ENCODE measurements around the gene TIMM21.

TIMM21 gene

DNA sequence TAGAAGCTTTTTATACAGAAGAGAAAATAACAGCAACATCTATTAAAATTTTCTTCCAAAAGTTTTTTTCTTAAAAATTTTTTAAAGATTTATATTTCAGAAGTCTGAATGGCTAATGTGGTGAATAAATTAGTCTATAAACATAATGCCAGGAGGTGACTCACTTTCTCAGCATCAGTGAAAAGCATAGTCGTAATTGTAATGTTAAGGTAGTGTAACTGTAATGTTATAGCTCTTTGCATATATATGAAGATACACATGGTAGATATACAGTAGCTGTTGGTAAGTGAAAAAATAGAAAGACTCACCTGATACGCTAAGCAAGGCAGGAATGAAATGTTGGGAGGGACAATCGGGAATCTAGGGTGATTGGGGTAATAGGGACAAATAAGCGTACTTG is 5.5 kb downstream of the TIMM21 start:
- no peak for DNase-seq (ENCODE audit: low read depth)
- TF ChIP-seq, protein P1, sequence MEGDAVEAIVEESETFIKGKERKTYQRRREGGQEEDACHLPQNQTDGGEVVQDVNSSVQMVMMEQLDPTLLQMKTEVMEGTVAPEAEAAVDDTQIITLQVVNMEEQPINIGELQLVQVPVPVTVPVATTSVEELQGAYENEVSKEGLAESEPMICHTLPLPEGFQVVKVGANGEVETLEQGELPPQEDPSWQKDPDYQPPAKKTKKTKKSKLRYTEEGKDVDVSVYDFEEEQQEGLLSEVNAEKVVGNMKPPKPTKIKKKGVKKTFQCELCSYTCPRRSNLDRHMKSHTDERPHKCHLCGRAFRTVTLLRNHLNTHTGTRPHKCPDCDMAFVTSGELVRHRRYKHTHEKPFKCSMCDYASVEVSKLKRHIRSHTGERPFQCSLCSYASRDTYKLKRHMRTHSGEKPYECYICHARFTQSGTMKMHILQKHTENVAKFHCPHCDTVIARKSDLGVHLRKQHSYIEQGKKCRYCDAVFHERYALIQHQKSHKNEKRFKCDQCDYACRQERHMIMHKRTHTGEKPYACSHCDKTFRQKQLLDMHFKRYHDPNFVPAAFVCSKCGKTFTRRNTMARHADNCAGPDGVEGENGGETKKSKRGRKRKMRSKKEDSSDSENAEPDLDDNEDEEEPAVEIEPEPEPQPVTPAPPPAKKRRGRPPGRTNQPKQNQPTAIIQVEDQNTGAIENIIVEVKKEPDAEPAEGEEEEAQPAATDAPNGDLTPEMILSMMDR (conservative IDR thresholded peaks at IDR 0.05; ENCODE audit: low read depth, low read length): no peak
- H3K4me3 ChIP-seq (ENCODE audit: low read depth, low read length): no peak overlapping the region

GRCh38 chr18:74154716-74155115 is 6.4 kb downstream of the TIMM21 start:
- no peak for DNase-seq (ENCODE audit: low read depth)
- TF ChIP-seq, protein P1 (conservative IDR thresholded peaks at IDR 0.05; ENCODE audit: low read depth, low read length): no peak
- no peak overlapping the region for H3K4me3 ChIP-seq (ENCODE audit: low read depth, low read length)

DNA sequence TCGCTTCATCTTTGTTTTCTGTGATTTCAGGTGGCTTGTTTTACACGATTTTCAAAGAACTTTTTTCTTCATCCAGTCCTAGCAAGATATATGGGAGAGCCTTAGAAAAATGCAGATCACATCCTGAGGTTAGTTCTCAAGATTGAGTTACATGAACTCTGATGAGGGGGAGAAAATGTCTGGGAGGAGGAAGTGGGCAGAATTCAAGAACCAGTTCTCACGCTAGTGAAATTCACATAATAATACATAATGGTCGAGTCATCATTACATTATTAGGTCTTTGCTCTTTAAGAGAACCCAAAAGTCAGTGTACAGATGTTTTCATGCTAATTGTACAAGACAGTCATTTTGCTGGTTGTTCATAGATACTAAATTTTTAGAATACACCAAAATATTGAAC is 7.0 kb downstream of the TIMM21 start:
- DNase-seq (ENCODE audit: low read depth): peak; percentile 6
- H3K4me3 ChIP-seq (ENCODE audit: low read depth, low read length): no peak overlapping the region
- TF ChIP-seq, protein P1 (conservative IDR thresholded peaks at IDR 0.05; ENCODE audit: low read depth, low read length): no peak

- DNase-seq (ENCODE audit: low read depth): no peak
- TF ChIP-seq, protein P1 (conservative IDR thresholded peaks at IDR 0.05; ENCODE audit: low read depth, low read length): peak; percentile 8
- no peak overlapping the region for H3K4me3 ChIP-seq (ENCODE audit: low read depth, low read length)
These were observed 14.8 kb downstream of the TIMM21 start for GRCh38 chr18:74163019-74163660.

- H3K4me3 ChIP-seq (ENCODE audit: low read depth, low read length): no peak overlapping the region
- DNase-seq (ENCODE audit: low read depth): peak; percentile 13
- TF ChIP-seq, protein P1 (conservative IDR thresholded peaks at IDR 0.05; ENCODE audit: low read depth, low read length): no peak
These were observed 18.1 kb downstream of the TIMM21 start for GRCh38 chr18:74166386-74166785.

GRCh38 chr18:74171910-74172606 is 23.7 kb downstream of the TIMM21 start:
- no peak overlapping the region for H3K4me3 ChIP-seq (ENCODE audit: low read depth, low read length)
- peak; percentile 24 for DNase-seq (ENCODE audit: low read depth)
- TF ChIP-seq, protein P1 (conservative IDR thresholded peaks at IDR 0.05; ENCODE audit: low read depth, low read length): no peak

Measured in choroid plexus epithelial cell (primary cell).